Smooth muscle cell (in vitro differentiated cells): ENCODE data around the gene ACTMAP. TPM values are rescaled to one million over a fixed set of nuclear protein-coding genes. Genes with fewer than 3 reads are reported as not detected.

ENCODE experiments used
- DNase-seq: peaks from one replicate; lab custom pipeline; 2025; ENCODE audit not compliant: unreplicated experiment; lab: John Stamatoyannopoulos, UW
- H2AFZ ChIP-seq: fragments of 200-600 bp; sonication (generic); 2 replicates; pipeline ENCODE4 v1.6.0; 2016; ENCODE audit warnings: antibody characterized with exemption, low read depth, mild to moderate bottlenecking
- H3F3A ChIP-seq: fragments of 200-600 bp; sonication (generic); 2 replicates; pipeline ENCODE4 v1.6.0; 2017; ENCODE audit warnings: antibody characterized with exemption, low read depth
- H3K27ac ChIP-seq: fragments of 200-600 bp; sonication (generic); 2 replicates; pipeline ENCODE4 v1.5.1; 2016; ENCODE audit warnings: low read depth, mild to moderate bottlenecking
- H3K27me3 ChIP-seq: fragments of 200-600 bp; sonication (generic); 2 replicates; pipeline ENCODE4 v1.6.1; 2016; ENCODE audit warnings: low read depth, mild to moderate bottlenecking
- H3K36me3 ChIP-seq: fragments of 200-600 bp; sonication (generic); 2 replicates; pipeline ENCODE4 v1.5.1; 2016; ENCODE audit warnings: low read depth
- H3K4me1 ChIP-seq: fragments of 200-600 bp; sonication (generic); 2 replicates; pipeline ENCODE4 v1.5.1; 2016; ENCODE audit warnings: low read depth
- H3K4me2 ChIP-seq: fragments of 200-600 bp; sonication (generic); 2 replicates; pipeline ENCODE4 v1.6.0; 2016; ENCODE audit warnings: mild to moderate bottlenecking
- H3K4me3 ChIP-seq: fragments of 200-600 bp; sonication (generic); 2 replicates; pipeline ENCODE4 v1.5.1; 2016; ENCODE audit warnings: mild to moderate bottlenecking
- H3K79me2 ChIP-seq: fragments of 200-600 bp; sonication (generic); 2 replicates; pipeline ENCODE4 v1.6.0; 2016; ENCODE audit warnings: low read depth, mild to moderate bottlenecking
- H3K9ac ChIP-seq: fragments of 200-600 bp; sonication (generic); 2 replicates; pipeline ENCODE4 v1.6.0; 2016; ENCODE audit warnings: low read depth
- H3K9me3 ChIP-seq: fragments of 200-600 bp; sonication (generic); replicated peaks from 2 replicates; pipeline ENCODE4 v1.5.1; 2016; ENCODE audit warnings: low read depth
- H4K20me1 ChIP-seq: fragments of 200-600 bp; sonication (generic); 2 replicates; pipeline ENCODE4 v1.6.0; 2016; ENCODE audit warnings: low read depth
- CTCF ChIP-seq: fragments of 200-600 bp; sonication (generic); IDR thresholded peaks from 2 replicates; pipeline ENCODE4 v1.5.1; 2017; ENCODE audit warnings: borderline replicate concordance, mild to moderate bottlenecking, antibody characterized with exemption; ENCODE audit not compliant: insufficient read depth, poor library complexity, severe bottlenecking
- WGBS: methylation state at CpG from one replicate; pipeline ENCODE4 v1.1.7; 2016; ENCODE audit warnings: low lambda C conversion rate; 5-methylcytosine and 5-hydroxymethylcytosine counted together
- polyA plus RNA-seq: library from polyadenylated mRNA; unstranded; fragments of >200 nt; fragmentation: Nextera tagmentation; extraction: Ambion mirVana; gene quantifications from 2 replicates; pipeline ENCODE4 v1.2.1, GENCODE V29; 2016
- total RNA-seq: library from RNA; depleted of rRNA; stranded (reverse); fragments of >200 nt; gene quantifications from 2 replicates; pipeline ENCODE4 v1.2.3, GENCODE V29; 2014

Gene ACTMAP
- total and polyA plus RNA-seq, 2 experiments from 2014 or later: 2.9 to 8.6 TPM

- DNase-seq: no peak
- Histone ChIP-seq H3K9me3 (no peaks in the 10 kb centered on the region), H3K9ac (no peak overlapping the region), H3K4me2 (no peak overlapping the region), H3K36me3 (no peaks in the 10 kb centered on the region), H2AFZ (no peak overlapping the region), H3K79me2 (no peaks in the 10 kb centered on the region), H3K27ac (no peak overlapping the region), H3K4me1 (peaks cover 8% of the 10 kb centered on the region), H3K27me3 (no peaks in the 10 kb centered on the region), H3K4me3 (no peak overlapping the region), H4K20me1 (no peaks in the 10 kb centered on the region), H3F3A (no peaks in the 10 kb centered on the region)
- WGBS: over 99% methylated on average over 5 of the region's 5 CpGs
- TF ChIP-seq CTCF: no peak
Measured at GRCh38 chr19:40695881-40696280, 54.4 kb downstream of the ACTMAP start.

GRCh38 chr19:40693896-40694295 lies 56.4 kb downstream of the ACTMAP start:
- 93% methylated on average over 4 of the region's 4 CpGs for WGBS
- H3K79me2 ChIP-seq: peaks cover 14% of the 10 kb centered on the region
- no peak overlapping the region for H3K4me2 ChIP-seq
- H3K4me3 ChIP-seq: no peak overlapping the region
- no peaks in the 10 kb centered on the region for H3K36me3 ChIP-seq
- H3K27ac ChIP-seq: no peak overlapping the region
- H4K20me1 ChIP-seq: peaks cover 5% of the 10 kb centered on the region
- H2AFZ ChIP-seq: no peak overlapping the region
- H3K4me1 ChIP-seq: peaks cover 13% of the 10 kb centered on the region
- H3K9me3 ChIP-seq: no peaks in the 10 kb centered on the region
- no peaks in the 10 kb centered on the region for H3F3A ChIP-seq
- H3K27me3 ChIP-seq: no peaks in the 10 kb centered on the region
- no peak for TF ChIP-seq CTCF
- no peak overlapping the region for H3K9ac ChIP-seq
- DNase-seq: no peak

GRCh38 chr19:40693150-40693788 lies 57.0 kb downstream of the ACTMAP start:
- Histone ChIP-seq H3K27ac (no peak overlapping the region), H3K4me3 (no peak overlapping the region), H3K4me2 (no peak overlapping the region), H3K9me3 (no peaks in the 10 kb centered on the region), H3K9ac (no peak overlapping the region), H2AFZ (no peak overlapping the region), H3K27me3 (no peaks in the 10 kb centered on the region), H4K20me1 (peaks cover 11% of the 10 kb centered on the region), H3K36me3 (no peaks in the 10 kb centered on the region), H3F3A (no peaks in the 10 kb centered on the region), H3K79me2 (peaks cover 21% of the 10 kb centered on the region), H3K4me1 (peaks cover 17% of the 10 kb centered on the region)
- no peak for DNase-seq
- TF ChIP-seq CTCF: no peak
- 97% methylated on average over 11 of the region's 11 CpGs for WGBS

GRCh38 chr19:40692212-40692551 lies 58.1 kb downstream of the ACTMAP start:
- H3K79me2 ChIP-seq: peaks cover 29% of the 10 kb centered on the region
- H3K4me1 ChIP-seq: peaks cover 17% of the 10 kb centered on the region
- H3F3A ChIP-seq: no peaks in the 10 kb centered on the region
- H2AFZ ChIP-seq: no peak overlapping the region
- 96% methylated on average over 10 of the region's 14 CpGs for WGBS
- no peak overlapping the region for H3K4me3 ChIP-seq
- peaks cover 22% of the 10 kb centered on the region for H4K20me1 ChIP-seq
- H3K36me3 ChIP-seq: no peaks in the 10 kb centered on the region
- no peak for TF ChIP-seq CTCF
- H3K27me3 ChIP-seq: no peaks in the 10 kb centered on the region
- no peaks in the 10 kb centered on the region for H3K9me3 ChIP-seq
- H3K4me2 ChIP-seq: no peak overlapping the region
- H3K27ac ChIP-seq: no peak overlapping the region
- DNase-seq: no peak
- H3K9ac ChIP-seq: no peak overlapping the region
